NCI-H1694 treated with DMSO at 0.1 percent for 48 hours (cell line): Measurements from ENCODE around the gene COPZ2.
"Not testable (repeated sequence)": the region's sequence is repeated elsewhere in the genome, so short reads cannot be mapped to it uniquely, and the experiment has no call there.

Source experiments
- DNase-seq: peaks from one replicate; lab custom pipeline; 2025; lab: John Stamatoyannopoulos, UW

COPZ2 gene

DNA sequence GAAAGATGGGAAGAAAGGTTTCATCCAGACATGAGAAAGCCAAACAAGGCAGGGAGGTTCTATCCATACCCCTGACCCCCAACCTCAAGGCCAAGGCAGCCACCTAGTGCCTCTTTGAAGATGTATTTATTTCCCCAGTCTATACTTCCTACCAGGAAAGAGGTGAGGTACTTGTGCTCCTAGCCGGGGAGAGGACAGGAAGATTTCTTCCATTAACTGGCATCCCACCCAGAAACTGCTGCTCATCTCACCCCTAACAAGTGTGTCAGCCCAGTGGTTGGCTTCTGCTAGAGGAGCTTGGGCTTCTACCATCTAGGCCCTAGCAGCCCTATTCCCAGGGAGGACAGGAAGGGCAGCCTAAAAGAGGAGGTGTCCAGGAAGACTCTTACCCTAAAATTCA lies 8.9 kb downstream of the COPZ2 start:
- DNase-seq = no peak

DNA sequence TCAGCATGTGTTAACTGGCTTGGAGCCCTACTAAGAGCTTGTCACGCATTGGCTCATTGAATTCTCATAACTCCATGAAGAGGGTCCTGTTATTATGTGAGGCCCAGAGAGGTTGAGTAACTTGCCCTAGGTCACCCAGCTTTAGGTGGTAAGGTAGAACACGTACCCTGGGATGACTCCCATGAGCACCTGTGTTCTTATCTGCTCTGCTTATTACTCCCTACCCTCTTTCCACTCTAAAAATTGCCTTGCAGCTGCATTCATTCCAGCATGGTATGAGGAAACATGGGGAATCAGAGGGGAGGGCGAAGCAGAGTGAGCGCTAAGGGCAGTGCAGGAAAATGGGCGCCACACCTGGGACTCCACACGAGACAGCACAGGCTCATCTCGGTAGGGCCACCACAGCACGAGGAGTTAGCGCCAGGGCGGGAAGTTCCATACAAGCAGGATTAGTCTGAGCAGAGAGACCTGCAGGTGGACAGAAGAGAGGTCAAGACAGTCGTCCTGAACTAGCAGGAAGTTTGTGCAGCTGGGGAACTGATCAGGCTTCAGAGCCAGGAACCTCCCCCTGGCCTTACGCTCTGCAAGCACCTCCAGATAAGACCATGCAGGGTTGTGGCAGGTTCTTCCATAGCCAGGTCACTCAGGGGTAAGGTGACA lies 10.1 kb downstream of the COPZ2 start:
- no peak for DNase-seq

DNA sequence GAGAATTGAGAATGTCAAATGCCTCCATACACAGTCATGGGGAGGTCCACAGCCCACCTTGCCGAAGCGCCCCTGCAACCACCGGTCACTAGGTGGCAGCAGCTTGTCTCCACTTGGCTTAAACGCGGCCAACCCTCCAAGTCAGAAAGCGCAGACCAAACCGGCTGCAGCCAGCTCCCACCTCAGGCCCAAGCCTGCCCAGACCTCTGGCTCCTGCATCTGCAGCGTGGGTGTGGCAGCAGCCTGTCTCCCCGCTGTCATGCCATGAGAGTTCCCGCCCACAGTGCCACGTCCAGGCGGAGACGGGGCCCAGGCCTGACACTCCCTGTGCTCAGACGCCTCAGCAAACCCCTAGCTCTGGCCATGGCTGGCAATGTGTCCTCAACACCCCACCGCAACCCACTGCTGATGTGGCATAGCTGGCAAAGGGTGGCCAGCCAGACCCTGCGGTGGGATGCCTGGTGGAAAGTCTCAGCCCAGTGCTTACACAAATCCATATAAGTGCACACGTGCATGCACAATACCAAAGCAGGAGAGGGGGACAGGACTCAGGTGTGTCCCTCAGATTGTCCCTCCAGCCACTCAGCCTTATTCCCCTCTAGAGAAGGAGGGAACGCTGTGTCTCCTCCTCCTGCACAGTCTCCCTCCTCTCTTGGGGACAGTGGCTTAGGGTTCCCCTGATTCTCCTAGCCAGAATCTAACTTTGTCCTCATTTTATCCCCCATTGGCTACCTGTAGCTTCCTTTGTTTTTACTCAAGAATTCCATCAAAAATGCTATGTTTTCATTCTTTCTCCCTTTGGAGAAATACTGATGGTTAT lies 10.9 kb downstream of the COPZ2 start:
- DNase-seq = peak; percentile 82

DNA sequence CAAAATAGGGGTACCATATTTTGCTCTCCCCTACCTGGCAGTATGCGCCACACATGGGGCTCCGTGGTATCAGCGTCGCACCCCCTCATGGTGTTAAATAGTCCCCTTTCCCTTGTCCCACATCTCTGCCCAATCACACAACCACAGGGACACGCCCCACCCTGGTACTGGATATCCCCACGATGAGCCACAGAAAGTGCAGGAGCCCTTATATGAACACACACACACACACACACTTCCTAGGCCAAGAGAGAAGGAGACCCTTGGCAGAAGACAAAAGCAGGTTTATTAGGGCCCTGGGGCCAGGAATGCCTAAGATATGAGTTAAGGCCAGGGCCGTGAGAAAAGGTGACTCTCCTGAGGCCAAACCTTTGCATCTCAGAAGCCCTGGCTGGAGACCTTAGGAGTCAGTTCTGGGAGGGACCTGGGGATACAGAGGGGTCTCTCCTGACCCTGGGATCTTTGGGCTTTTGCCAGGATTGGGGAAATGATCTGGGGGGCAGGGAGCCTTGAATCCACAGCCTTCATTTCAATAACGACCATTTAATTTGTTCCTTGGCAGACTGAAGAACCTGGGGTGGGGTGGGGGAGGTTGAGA lies 11.6 kb downstream of the COPZ2 start:
- no peak for DNase-seq

DNA sequence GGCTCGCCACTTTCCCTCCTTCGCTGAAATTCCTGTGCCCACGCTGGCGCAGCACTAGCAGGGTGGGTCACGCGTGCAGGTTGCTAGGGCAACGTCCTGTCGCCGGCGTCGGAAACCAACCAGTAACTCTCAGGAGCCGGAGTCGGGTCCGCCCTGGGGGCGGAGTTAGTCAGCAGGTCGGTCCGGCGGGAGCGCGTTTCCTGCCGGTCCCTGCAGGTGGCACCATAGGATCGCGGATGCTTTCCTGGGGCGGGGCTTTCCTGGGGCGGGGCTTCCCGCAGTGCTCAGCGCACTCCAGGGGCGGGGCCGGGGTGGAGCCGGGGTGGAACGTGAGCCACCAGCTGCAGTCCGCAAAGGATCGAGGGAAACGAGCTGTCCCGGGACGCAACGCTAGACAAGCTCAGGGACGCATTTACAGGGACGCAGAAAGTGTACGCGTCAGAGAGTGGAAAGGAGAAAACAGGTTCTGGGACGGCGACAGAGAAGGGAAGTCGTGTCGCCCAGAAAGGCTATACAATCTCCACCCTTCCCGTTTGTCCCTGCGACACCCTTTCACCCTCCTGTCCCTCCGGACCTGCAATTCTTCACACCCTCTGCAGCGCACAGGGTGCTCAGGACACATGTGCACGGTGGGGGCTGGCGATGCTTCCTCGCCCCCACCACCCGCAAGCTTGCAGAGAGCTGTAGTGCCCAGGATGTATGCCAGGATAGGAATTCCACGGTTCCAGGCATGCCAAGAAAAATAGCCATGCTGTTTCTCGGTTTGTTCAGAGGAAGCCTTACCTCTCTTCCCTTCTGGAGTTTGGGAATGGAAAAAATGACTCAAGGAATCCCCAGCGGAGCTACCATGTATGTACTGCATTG lies 12.3 kb downstream of the COPZ2 start:
- DNase-seq = peak; percentile 94

DNA sequence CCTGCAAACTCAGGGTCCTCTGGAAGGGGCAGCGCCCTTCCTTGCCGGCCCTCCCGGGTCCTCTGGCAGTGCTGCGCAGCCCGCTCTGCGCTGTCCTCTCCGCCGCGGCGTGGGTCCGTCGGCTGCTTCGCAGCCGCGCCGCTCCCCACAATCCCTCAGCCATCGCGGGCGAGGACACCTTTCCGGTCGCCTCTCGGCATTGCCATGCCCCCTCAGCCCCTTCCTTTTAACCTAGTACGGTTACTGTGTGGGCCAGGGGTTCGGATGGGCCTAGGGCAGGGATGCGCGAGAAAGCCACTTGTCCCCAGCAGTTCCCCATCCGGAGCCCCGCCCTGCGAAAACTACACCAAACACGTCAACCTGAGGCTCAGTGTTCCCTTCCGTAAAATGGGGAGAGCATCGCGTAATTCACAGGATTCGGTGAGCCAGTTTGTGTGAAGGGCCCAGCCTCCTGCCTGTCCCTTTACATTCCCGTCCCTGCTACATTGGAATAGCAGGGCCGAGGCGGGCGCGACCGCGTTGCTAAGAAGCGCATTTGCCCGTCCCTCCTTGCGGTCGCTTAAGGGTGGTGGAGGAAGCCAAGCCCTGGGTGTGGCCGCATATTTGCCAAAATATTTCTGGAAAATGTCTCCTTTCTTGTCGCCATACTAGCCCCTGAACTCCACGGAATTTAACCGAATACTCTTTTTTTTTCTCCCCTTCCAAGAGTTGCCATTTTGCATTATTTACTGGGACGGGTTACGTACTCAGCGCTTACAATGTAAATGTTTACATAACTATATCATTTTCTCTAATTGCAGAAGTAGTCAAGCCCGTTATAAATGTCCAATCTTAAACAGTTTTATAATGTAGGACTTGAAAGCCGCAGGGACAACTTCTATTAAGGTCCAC lies 13.2 kb downstream of the COPZ2 start:
- no peak for DNase-seq

DNA sequence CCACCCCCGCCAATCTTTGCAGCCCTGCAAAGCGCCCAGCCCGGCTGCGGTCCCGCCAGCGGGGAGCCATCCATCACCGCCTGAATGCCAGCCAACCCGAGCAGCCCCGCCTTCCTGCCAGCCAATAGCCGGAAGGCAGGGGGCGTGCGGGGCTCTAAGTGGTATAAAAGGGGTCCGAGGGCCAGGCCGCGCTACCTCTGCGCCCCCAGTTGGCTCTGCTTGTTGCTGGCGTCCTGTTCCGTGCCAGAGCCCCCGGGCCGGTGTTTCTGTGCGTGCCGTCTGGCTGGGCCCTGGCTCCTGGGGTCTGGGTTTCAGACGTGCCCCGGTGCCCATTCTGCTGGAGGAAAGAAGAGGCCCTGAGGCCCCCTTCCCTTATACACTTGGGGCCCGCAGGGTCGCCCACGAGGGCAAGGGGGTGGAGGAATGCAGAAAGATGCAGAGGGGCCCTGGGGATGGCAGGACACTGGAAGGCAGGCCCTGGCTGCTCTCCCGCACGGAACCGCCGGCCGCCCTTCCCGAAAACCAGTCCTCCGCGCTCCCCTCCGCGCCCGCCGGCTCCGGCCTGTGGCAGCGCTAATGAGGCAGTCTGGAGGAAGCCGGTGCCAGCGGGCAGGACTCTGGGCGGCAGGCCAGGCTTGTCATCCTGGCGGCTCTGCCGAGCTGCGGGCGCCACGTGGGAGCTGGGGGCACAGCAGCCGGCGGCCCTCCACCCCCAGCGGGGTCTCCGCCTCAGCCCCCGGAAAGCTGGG lies 14.0 kb downstream of the COPZ2 start:
- peak; percentile 84 for DNase-seq

DNA sequence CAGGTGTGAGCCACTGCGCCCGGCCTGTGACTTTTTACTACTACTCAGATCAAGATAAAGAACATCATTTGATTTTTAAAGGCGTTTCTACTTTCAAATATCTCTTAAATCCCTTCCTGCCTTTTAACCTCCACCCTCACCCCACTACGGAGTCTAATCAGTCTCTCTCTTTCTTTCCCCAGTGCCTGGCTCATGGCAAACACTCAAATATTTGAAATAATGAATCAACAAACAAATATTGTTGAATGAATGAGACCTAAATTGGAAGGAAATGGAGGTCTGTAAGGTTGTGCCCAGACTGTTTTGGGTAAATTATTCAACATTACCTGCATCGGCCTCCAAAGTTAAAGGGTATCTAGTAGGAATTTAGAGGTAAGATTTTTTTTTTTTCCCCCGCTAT lies 14.7 kb downstream of the COPZ2 start:
- DNase-seq = no peak

DNA sequence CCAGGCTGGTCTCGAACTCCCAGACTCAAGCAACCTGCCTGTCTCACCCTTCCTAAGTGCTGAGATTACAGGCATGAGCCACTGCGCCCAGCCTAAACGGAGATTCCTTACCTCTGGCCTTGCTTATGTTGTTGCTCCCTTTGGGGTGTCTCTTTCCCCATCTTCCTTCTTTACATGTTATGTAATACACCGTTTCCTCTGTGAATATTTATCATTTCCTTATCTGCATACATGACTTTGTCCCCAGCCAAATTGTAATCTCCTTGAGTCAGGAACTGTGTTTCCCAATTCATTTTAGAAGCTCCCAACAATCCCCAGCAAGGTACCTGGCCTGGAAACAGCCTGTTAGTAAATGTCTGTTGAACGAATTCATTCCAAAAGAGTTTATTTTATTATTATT lies 15.7 kb downstream of the COPZ2 start:
- DNase-seq = no peak

DNA sequence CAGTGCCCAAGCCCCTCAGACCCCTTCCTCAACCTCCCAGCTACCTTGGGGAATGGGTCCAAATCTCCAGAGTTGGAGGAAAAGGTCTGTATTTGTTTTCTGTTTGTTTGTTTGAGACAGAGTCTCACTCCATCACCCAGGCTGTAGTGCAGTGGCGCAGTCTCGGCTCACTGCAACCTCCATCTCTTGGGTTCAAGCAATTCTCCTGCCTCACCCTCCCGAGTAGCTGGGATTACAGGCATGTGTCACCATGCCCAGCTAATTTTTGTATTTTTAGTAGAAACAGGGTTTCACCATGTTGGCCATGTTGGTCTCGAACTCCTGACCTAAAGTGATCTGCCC lies 19.8 kb downstream of the COPZ2 start:
- not testable (repeated sequence) for DNase-seq

DNA sequence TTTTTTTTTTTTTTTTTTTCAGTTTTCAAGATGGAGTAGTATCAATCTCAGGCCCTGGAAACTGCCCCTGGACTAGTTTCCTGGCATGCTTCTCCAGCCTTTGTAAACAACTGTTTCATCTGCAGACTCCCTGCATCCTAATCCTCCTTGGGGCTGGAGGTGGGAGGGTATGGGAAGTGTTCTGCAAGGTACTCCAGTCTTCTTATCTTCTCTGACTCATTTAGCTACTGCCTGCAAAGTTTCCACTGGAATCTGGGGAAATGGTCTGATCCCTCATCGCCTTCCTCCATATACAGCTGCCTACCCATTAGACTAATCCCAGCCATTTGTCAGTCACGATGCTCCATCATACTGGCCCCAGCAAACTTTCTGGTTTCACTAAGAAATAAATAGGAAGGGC lies 21.5 kb downstream of the COPZ2 start:
- DNase-seq = no peak

DNA sequence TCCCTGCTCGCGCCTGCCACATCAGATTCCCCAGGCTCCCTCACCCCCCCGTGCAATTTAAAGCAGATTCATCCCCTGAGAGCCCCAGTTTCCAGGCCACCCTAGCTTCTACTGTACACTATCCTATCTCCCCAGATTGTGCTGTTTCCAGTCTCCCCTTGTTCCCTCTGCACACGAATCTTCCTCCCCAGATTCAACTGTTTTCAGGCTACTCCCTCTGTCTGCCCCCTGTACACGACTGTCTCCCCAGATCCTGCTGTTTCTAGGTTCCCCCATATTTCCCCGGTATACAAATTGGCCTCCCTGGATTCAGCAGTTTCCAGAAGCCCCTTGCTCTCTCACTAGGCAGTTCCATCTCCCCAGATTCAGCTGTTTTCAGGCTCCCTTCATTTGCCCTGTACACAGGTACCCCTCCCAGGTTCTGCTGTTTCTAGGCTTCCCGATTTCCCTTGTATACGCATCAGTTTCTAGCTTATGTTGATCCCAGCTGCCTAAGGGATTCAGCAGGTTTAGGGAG lies 22.9 kb downstream of the COPZ2 start:
- peak; percentile 91 for DNase-seq

DNA sequence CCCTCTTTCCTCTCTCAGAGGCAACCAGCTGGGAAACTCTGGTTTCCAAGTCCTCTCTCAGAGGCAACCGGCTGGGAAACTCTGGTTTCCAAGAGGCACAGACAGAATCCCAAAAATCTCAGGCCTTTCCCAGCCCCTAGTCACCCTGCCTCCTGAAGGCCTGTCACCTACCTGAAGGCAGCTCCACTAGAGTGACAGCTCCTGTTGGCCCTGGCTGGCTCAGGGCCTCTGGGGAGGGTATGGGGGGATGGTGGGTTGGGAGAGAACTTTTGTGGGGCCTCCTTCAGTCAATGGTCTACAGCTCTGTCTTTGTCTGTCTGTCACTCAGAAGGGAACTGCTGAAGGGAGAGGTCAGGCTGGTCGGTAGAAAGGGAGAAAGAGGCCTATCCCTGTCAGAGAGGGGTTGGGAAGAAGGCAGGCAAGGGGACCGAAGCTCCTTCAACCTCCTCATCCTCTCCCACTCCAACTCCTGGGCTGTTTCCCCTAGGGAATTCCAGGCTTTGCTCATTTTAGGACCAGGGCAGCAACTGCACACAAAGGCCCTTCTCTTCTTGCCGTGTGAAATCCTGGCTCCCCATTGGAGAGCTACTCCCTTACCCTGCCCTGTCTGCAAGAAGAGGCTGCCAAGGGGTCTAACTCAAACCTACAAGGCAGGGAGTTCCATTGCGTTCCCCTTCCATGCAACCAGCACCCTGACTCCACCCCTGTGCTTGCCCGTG lies 23.6 kb downstream of the COPZ2 start:
- DNase-seq = no peak

DNA sequence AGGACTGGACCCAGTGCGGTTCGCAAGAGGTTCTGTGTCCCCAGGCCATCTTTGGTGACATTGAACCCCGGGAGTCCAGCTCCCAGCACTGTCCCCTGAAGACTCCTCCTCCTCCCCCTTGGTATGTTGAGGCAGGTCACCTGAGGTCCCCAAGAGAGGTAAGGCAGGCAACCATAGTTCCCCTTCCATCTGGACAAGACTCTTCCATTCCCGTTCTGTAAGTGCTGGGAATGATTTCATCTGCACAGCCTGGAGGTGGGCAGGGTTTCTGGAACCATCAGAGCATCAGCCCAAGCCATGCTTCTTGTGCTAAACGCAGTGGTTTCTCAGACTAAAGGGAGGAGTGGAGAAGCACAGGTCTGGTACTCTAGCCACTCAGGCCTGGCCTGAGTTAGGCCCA lies 24.9 kb downstream of the COPZ2 start:
- peak; percentile 66 for DNase-seq

DNA sequence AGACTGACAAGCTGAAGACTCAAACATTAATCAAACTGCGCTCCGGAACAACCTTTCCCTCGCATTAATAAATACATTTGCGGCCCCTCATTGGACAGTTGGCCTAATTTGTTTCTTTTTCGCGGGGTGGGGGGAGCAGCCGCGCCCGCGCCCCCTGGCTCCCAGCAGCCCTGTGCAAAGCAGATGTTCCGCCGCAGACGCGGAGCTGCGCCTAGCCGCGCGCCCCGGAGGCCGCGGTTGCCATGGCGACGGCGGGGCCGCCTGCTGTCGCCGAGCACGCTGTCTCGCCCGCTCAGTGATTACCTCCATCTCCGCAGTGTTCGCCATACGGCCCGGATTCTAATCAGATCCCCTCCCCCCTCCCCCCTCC lies 25.5 kb downstream of the COPZ2 start:
- peak; percentile 95 for DNase-seq

DNA sequence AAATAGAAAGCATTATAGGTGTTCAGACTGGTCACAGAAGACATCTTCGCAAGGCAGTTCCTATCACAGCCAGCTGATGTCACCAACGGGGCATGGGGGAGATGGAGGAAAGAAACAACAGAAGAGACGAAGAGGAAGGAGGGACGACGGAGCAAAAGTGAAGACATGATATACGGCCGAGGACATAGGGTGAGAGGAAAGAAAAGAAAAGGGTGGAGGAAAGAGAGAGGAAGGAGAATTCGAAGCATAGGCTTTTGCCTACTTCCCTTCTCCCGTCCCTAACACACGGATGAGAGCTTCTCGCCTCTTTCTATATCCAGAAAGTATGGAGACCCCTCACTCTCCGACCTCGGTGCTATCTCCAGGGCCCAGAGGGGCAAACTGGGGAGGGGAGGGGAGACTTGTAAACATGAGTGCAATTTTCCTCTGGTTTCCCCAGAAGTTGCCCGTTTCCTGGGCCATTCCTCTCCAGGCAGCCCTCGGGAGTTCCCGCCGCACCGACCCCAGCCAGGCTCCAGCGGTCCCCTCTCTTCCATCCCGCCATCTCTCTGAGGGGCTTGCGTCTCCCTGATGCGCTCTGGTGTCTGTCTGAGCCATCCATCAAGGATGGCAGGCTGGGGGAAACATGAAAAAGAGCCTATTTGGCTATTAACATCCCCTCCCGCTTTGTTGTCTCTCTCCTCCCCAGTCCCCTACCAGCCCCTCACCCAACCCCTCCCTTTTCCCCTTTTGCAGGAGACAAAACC lies 26.0 kb downstream of the COPZ2 start:
- peak; percentile 88 for DNase-seq

DNA sequence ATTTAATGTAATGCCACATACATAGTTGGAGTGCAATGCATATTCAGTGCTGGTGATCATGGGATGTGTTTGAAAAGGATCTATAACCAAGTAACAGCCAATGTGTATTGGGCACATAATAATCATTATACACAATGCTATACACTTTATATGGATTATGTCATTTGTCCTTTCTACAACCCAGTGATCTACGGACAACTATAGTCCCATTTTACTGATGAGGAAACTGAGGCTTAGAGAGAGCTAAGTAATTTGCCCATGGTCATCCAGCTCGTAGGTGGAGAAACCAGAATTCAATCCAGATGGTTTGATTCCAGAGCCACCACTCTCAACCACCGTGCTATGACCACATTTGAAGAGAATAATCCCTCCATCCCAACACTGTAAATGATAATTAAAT lies 27.4 kb downstream of the COPZ2 start:
- no peak for DNase-seq

DNA sequence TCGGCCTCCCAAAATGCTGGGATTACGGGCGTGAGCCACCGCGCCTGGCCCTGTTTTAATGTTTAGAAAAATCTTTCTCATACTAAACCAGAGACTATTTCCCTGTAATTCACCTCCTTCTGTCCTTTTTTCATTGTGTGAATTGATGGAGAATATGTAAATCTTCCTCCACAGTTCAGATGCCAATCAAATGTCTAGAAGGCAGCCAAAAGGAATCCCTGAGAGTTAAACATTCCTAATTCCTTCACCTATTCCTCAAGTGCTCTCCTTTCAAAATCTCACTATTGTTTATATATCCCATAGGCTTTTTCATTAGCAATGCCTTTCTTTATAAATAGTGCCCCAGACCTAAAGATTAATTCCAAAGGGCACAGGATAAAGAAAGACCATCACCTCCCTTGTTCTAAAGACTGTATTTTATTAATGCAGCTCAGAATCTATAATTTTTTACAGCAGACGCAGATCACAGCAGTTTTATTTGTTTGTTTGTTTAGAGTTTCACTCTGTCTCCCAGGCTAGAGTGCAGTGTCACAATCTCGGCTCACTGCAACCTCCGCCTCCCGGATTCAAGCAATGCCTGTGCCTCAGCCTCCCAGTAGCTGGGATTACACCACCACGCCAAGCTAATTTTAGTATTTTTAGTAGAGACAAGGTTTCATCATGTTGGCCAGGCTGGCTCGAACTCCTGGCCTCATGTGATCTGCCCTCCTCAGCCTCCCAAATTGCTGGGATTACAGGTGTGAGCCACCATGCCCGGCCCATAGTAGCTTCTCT lies 30.5 kb downstream of the COPZ2 start:
- DNase-seq = no peak
